DMS53 treated with DMSO at 0.1 percent for 48 hours (cell line): ENCODE data around the gene VPS54.

Experiments
- DNase-seq: peaks from one replicate; lab custom pipeline; 2025; ENCODE audit not compliant: unreplicated experiment; lab: John Stamatoyannopoulos, UW

VPS54 gene

GRCh38 chr2:64019083-64019974 is at the start of gene VPS54:
Gene VPS54, minus strand, starts transcription at chr2:64019428. Its CDS starts 35,429 bp downstream, at chr2:63983999.
- DNase-seq = peak; percentile 44

- DNase-seq = no peak
Observed at GRCh38 chr2:64067326-64067725, 48.1 kb upstream of the VPS54 start.

- no peak for DNase-seq
Observed at GRCh38 chr2:64065516-64065915, 46.3 kb upstream of the VPS54 start.

- peak; percentile 88 for DNase-seq
Observed at GRCh38 chr2:64063924-64064331, 44.7 kb upstream of the VPS54 start.

- DNase-seq = peak; percentile 77
Observed at GRCh38 chr2:64063454-64063853, 44.2 kb upstream of the VPS54 start.

GRCh38 chr2:64062840-64063239 is 43.6 kb upstream of the VPS54 start:
- DNase-seq = peak; percentile 77

GRCh38 chr2:64059270-64059669 is 40.0 kb upstream of the VPS54 start:
- DNase-seq = no peak

- DNase-seq = no peak
Observed at GRCh38 chr2:64056021-64056420, 36.8 kb upstream of the VPS54 start.

GRCh38 chr2:64054161-64054915 is 35.1 kb upstream of the VPS54 start:
- DNase-seq = no peak

- no peak for DNase-seq
Observed at GRCh38 chr2:64052463-64053241, 33.4 kb upstream of the VPS54 start.

- DNase-seq = peak; percentile 62
Observed at GRCh38 chr2:64049633-64050220, 30.5 kb upstream of the VPS54 start.

- no peak for DNase-seq
Observed at GRCh38 chr2:64045938-64046337, 26.7 kb upstream of the VPS54 start.

GRCh38 chr2:64040161-64040560 is 20.9 kb upstream of the VPS54 start:
- DNase-seq = no peak

GRCh38 chr2:64036034-64036705 is 16.9 kb upstream of the VPS54 start:
- peak; percentile 25 for DNase-seq

- no peak for DNase-seq
Observed at GRCh38 chr2:64035072-64035942, 16.1 kb upstream of the VPS54 start.

- peak; percentile 27 for DNase-seq
Observed at GRCh38 chr2:64029116-64029665, 10.0 kb upstream of the VPS54 start.

- DNase-seq = no peak
Observed at GRCh38 chr2:64025741-64026140, 6.5 kb upstream of the VPS54 start.

GRCh38 chr2:64024259-64024949 is 5.2 kb upstream of the VPS54 start:
- DNase-seq = peak; percentile 17
